Activated CD8-positive, alpha-beta memory T cell treated with anti-CD3 and anti-CD28 coated beads, Interleukin-2, amount 50 U/mL, for 1 hour (primary cell): ENCODE results near the gene FAM20C.

Source experiments
- DNase-seq: peaks from one replicate; pipeline ENCODE4 v3.0.0-alpha.2; 2020; ENCODE audit errors: extremely low read depth

Gene FAM20C

DNA sequence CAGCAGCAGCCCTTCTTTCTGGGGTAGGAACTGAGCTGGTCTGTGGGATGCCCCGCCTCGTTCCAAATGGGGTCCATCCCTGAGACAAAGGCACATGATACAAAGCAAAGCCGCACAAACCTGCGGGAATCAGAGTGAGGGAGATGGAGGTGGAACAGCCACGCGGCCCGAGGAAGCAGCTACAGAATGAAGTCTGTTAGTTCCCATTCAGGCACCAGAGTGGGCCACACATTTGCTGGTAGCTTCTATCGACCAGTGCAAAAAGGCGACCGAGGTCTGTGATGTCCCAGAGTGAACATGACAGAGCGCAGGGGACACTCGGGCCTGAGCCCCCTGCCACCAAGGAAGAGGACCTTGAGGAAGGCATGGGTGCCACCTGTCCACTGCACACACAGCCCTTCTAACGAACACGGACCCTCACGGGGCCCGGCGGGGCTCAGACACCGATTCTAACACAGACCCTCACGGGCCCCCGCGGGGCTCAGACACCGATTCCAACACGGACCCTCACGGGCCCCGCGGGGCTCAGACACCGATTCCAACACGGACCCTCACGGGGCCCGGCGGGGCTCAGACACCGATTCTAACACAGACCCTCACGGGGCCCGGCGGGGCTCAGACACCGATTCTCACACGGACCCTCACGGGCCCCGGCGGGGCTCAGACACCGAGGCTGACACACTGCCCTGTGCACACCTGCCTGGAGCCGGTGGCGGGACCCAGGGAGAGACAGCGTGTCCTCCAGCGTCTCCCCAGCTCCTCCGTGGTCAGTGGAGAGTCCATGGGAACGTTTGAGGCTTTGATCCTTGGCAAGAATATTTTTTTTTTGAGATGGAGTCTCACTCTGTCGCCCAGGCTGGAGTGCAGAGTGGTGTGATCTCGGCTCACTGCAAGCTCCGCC lies 32.8 kb upstream of the FAM20C start:
- no peak for DNase-seq

DNA sequence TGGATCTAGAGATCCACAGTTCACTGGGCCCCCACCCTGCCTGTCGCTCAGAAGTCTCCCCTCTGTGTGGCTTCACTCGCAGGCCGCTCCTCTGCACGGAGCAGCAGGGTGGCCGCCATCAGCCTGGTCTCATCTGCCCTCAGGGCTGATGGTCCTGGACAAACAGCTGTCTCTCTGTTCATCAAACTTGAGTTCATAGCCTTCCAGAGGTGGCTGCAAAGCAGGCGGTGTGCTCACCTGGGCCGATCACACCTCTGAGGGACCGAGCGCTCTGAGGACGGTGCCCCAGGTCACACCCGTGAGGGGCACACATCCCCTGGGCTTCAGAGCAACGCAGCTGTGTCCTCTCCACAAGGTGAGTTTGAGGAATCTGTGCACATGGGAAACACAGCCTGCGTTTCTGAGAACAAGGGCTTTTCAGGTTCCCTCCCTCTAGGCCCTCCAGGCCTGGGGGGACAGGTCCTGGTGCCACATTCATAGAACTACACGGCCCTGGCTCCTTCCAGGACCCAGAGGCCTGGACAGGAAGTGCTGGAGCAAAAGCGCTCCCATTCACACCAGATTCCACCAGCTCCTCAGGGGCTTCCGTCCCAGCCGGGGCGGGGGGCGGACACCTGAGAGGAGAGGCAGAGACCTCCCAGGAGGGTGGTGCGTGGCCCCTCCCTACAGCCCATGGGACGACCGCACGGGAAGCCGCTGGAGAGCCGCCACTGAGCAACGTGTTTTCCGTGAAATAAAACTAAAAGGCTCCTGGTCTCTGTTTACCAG lies 31.2 kb upstream of the FAM20C start:
- DNase-seq = no peak

DNA sequence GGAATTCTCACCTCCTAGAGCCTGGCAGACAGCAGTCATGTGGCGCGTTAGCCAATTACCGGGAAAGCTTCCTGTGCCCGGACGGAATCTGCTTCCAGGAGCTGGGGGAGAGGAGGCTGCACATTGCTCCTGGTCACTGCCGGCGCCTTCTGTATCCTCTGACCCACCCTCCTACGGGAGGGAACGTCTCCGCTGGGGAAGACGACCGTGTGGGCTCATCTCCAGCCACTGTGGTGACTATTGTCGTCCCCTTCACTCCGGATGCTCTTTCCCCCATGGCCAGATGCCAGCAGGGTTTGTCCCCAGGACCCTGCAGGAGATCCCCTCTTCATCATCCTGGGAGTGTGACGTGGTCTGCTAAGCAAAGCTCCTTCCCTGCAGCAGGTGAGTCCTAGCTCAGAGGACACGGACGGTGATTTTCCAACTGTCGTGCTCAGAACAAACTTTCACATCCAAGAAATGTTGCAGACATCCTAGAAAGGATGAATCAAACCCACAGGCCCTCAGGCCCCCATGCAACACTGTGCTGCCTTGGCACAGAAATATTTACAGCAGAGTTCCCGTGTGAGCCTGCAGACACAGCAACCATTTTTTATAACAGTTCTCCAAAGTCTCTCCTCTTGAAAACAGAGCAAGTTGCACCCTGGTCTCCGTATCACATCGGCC lies 29.6 kb upstream of the FAM20C start:
- no peak for DNase-seq

DNA sequence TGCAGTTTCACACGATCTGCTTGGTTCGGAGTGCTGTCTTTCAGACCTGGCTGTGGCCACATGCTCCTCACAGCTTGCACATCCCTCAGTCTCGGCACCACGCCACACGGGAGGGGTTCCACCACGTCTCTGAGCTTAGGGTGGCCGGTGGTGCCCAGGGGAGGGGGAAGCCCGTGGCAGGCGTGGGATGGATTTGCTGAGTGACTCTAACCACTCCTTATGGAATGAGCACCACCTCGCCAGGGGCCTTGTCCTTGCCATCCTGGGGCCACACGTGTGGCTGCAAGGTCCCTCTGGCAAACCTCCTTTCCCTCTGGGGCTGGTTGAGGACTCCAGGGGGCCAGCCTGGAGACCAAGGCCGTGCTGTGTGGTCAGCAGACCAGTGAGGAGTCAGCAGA lies 29.1 kb upstream of the FAM20C start:
- no peak for DNase-seq

DNA sequence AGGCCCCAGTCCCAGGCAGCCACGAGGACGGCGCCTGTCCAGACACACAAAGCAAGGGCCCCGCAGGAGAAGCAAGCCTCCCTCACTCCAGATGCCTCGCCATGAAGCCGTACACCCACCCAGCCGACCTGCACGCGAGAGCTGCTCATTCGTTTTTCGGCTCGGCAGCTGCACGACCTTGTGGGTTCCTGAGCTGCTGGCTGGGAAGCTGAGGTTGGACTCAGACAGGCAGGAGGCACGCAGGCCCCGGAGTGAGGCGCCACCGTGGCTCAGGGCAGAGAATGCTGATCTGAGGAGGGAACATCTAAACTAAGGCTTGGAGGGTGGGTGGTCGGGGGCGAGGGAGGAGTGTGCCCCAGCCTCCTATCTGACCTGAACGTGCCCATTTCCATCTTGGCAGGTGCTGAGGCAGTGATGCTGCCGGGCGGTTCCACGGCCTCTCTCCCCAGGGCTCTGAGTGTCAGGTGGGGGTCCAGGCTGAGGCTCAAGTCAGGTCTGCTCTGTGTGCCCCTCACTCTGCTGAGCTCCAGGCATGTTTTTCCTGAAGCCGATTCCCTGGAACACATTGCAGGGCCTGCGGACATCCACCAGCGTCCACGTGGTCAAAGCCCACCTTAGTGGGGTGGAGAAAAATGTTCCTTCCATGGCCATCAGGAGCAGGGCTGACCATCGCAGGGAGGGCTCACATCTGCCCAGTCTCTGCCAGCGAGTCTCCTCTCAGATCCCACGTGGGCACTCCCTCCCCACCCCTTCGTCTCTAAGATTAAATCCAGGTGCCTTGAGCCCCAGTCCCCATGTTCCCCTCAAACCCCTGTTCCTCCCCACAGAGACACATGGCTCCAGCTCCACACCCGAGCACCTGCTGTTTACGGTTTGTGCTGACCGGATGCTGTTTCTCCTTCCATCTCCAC lies 28.1 kb upstream of the FAM20C start:
- no peak for DNase-seq

DNA sequence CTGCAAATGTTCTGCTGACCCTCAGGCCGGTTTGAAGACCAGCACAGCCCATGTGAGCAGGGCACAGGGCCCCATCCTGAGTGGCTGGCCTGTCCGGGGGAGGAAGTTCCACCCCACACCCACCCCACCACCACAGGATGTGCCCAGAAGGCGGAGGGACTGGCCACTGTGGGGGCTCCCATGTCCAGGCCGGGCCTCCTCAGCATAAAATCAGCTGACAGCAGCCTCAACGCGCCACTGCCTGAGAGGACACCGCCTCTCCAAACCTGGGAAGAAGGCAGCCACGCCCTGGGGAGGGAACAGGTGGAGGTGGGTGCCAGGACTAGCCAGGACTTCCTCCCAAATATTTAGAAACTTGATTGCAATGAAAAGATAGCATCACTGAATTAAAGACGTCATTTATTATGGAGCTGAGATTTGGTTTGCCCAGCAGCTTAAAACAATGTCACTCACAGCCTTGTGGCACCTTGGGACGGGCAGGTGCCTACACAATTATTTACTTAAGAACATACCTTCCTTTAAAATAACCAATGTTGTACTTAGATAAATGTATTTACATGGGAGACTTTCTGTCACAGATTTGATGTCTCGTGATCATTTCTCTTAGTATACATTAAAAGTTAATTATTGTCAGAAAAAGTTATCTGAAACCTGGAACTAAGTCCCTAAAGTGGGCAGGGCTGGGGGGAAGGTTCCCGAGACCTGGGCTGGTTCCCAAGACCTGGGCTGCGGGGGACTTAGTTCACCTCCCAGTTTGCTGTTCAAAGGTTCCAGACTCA lies 27.3 kb upstream of the FAM20C start:
- DNase-seq = no peak

DNA sequence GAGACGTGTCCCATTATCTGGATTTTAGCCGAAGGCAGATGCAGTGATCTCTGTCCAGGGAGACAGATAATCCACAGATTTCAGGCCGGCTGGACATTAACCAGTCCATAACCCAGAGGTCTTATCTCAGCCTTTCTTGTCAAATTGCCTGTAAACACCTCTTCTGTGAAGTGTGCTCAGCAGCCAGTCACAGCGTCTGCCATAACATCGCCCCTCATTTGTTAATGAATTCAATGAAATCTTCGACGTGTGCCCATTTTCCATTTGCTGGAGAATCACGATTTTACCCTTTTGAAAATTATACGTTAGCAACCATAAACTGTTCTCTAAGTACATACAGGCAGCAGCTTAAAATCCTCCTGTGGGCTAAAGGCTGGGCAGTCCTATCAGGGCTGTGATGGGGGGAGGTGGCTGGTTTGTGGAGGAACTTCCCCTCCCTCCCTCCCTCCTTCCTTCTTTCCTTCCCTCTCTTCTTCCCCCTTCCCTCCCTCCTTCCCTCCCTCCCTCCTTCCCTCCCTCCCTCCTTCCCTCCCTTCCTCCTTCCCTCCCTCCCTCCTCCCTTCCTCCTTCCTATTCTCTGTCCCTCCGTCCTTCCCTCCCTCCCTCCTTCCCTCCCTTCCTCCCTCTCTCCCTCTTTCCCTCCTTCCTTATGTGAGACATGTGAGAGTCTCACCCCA lies 26.6 kb upstream of the FAM20C start:
- no peak for DNase-seq

DNA sequence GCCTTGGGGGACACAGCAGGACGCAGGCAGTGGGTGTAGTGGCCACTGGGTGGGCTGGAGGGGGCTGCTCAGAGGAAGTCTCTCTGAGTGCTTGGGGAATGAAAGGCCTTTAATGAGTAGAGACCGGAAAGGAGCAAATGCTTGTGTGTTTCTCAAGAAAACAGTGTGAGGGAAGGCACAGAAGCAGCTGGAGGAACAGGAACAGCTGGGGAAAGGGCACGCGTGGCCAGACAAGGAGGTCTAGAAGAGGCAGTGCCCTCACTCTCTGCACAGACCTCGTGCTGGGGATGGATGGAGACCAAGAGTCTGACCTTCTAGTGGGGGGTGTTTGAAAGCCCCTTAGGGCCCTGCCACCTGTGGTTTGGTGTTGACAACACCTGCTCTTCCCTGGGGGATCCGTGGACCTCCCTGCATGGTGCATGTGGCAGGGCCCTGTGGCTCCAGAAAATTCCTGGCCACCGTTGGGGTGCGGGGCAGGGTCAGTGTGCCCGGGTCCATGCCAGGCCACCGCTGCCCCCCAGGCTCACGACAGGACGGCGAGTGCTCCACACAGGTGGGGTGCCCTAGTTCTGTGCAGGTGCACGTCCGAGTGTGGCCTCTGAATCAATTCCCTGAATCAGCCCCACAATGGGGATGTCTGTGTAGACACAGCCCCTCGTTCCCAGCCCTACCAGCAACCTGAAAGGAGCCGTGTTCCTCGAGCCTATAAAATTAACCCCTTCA lies 25.9 kb upstream of the FAM20C start:
- DNase-seq = no peak

DNA sequence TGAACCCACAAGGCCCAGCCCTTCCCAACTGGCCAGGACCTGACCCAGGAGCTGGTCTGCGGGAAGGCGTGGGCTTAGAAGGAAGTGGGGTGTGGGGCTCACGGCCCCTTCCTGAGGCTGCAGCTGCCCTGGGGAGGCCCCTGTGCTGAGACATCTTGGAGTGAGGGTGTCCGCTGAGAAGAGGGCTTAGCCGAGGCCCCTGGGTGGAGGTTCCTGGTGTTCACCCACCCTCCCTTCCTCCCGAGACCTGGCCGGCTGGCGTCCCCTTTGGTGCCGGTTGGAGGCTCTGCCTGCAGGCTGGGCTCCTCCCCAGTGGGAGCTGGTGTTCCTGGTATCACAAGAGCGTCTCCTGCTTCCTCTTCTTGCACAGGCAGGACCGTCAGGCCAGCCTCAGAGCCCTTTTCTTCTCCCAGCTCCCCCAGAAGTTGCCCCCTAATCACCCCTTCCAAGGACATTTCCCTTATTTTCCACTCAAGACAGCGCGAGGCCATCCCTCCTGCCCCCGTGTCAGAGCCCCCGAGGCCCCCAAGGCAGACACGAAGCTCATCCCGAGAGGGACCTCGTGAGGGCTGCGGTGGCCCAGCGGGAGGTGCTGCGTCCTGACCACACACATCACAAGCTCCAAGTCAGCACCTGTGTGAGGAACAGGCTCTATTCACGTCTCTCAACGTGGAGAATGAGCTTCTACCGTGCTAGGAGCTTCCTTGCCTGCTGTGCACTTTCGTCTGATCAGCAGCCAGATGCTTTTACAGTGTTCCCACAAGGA lies 25.1 kb upstream of the FAM20C start:
- DNase-seq = no peak

DNA sequence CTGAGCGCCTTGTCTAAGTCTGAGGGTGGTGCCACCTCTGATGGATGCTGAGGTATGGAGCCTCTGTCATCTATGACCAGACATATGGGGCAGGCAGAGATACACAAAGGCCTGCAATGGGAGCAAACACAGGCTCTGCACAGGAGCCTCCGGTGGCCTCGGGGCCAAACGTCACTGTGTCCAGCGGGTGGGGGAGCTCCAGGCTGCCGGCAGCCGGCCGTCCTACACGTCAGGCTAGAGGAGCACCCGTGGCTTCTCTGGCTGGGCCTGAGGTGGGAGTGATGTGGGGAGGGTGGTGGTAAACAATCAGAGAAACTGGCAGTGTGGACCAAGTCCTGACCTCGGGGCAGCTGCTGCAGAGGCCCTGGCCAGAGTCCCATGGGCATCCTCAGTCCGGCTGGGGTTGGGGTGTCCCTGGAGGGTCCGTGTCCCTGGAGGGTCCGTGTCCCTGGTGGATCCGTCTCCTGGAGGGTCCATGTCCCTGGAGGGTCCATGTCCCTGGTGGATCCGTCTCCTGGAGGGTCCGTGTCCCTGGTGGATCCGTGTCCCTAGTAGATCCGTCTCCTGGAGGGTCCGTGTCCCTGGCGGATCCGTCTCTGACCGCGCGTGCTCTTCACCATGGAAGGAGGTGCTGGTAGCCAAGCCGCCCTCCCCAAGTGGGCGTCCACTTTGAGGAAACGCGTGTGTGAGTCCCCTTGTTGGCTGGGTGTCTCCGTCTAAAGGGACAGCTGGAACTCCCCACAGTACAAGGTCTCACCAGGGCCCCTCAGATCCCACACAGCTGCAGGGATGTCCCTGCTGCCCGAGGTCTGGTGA lies 24.2 kb upstream of the FAM20C start:
- no peak for DNase-seq

DNA sequence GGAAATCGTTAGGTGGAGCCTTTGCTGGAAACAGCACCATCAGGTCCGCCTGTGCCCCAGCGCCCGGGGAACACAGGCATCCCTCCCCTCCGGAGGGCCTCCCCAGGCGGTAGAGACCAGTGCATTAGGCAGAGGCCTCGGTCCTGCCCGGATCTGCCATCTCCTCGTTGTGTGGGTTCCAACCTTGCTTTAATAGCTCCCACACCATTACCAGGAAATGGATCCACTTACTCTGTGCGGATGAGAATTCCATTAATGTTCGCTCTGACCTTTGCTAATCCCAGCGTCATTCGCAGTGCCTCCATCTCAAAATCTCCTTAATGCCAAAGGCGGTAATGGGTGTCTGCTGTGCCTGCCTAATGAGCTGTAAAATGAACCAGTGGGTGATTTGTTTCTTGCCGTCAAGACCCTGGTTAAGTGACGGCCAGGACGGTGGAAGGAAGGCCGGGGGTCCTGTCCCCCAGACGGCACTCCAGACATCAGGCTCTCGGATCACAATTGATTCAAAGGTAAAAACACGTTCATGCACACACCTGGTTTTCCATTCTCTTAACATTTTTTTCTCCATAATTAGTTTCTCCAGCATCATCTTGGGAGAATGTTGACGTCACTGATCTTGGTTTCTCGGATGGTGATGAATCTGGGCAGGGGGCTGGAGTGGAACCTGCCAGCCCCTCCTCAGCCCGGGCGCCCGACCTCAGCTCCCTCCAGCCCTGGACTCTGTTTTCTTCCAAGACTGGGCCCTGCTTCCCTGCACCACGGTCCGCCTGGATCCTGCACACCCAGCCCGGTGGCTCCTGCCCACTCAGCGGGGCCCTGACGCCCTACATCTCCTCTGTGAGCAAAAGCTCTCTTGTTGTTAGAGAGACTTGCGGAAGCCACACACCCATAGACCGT lies 22.8 kb upstream of the FAM20C start:
- DNase-seq = no peak

DNA sequence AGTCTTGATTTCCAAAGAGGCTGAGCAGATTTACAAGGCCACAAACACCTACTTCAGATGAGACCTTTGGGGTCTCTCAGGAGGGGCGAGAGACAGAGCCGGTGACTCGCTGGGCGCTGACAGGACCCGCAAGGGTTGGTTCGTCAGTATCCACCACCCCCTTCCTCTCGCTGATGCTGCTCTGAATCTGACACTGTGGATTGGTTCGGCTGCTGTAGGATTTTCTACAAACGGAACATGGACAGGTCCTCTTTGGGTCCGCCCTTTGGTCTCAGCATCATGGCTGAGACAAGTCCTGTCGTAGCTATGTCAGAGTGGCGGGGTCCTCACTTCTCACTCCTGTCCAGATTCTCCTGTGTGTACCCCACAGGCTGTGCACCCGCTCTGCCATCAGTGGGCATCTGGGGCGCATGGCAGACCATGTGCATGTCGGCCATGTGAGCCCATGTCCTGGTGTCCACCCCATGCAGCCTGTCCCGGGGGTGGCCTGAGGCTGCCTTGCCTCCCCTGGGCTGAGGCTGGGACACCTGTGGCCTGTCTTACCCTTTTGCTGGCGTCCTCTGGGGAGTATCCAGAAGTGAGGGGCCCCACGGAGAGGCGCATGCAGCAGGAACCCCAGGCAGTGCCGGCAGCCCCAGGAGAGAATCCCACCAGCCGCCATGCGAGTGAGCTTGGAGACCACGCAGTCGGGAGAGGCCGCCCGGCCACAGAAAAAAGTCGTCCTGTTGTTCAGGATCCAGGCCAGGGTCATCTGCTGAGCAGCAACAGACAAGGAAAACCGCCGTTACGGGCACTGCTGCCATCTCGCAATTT lies 21.6 kb upstream of the FAM20C start:
- DNase-seq = no peak

DNA sequence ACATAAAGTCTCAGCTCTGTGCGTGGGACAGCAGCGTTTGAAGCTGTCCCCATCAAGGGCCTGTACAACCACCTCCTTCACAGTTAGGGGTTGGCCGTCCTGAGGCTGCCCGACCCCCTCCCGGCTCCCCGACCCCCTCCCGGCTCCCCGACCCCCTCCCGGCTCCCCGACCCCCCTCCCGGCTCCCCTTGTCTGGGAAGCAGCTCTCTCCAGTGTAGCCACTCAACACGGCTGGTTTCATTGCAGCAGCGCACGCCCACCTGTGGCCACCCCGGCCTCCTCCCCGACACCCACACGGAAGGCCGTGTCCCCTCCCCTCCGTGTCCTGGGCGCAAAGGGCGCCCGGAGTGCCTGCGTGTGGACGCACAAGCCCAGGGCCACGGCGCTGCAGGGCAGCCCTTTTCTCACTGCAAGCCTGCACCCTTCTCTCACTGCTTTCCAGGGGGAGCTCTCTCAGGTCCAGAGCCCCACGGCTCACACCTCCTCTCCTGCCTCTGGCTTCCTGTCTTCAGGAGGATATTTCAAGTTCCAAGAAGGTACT lies 20.9 kb upstream of the FAM20C start:
- DNase-seq = no peak

DNA sequence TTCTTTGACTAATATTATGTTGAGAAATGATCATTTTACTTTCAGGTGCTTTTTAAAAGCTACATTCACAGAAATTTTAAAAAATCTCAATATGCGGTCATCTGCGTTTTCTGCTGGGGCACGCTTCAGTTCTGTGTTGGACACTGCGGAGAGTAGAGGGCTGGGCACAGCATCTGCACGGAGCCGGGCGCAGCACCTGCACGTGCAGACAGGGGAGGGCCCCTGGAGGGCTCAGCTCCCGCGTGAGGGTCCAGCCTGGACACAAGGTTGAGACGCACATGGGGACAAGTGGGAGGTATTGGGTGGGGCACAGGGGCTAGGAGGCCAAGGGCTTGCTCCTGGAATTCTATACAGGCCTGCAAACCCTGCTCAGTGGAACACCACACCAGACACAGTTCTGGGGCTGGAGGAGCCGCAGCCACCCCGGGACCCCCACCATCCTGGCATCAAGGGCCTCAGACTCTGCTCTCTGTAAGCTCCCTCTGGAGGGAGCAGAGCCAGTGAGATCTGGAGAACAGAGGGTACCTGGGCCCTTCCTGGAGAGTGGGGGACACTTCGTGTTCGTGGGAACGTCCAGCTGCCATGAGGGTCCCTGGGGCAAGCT lies 20.4 kb upstream of the FAM20C start:
- no peak for DNase-seq

DNA sequence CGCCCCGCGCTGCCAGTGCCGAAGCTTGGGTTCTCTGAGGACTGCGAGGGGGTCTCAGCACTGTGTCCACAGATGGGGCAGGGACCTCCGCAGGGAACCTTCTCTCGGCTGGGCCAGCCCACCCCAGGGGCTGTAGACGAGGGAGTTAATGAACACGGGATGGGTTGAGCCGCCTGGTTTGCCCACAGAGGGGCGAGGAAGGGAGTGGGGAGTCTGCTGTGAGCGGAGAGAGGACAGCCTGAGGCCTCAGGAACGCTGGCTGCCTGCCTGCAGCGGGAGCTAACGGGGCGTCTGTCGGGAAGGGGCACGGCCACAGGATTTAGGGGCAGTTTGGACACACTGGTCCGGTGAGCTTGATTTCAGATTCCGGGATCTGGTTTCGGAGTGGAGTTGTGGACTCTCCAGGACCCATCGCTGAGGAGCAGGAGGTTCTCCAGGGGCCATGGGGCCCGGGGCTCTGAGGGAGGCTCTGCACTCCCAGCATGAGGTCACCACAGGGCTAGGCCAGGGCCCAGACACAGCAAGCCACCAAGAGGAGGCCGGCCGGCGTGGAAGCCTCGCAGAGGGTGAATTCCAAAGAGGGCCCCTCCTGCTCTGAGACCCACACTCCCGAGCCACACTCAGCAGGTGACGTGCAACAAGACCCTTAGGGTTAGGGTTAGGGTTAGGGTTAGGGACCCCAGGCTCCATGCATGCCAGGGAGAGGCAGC lies 19.0 kb upstream of the FAM20C start:
- DNase-seq = no peak
